C4-2B (cell line): ENCODE data around the gene TUBGCP3.

Source experiments
- H3K27ac ChIP-seq: fragments of 450-650 bp; 2 replicates; pipeline ENCODE4 v1.5.1; 2017
- ZFX ChIP-seq: fragments of 450-650 bp; IDR thresholded peaks from 2 replicates; pipeline ENCODE4 v1.6.1; 2017
- TF ChIP-seq, protein P1 (sequence below): fragments of 450-650 bp; conservative IDR thresholded peaks from 2 replicates; pipeline ENCODE4 v1.5.1; 2017; ENCODE audit warnings: mild to moderate bottlenecking

TUBGCP3 gene

DNA sequence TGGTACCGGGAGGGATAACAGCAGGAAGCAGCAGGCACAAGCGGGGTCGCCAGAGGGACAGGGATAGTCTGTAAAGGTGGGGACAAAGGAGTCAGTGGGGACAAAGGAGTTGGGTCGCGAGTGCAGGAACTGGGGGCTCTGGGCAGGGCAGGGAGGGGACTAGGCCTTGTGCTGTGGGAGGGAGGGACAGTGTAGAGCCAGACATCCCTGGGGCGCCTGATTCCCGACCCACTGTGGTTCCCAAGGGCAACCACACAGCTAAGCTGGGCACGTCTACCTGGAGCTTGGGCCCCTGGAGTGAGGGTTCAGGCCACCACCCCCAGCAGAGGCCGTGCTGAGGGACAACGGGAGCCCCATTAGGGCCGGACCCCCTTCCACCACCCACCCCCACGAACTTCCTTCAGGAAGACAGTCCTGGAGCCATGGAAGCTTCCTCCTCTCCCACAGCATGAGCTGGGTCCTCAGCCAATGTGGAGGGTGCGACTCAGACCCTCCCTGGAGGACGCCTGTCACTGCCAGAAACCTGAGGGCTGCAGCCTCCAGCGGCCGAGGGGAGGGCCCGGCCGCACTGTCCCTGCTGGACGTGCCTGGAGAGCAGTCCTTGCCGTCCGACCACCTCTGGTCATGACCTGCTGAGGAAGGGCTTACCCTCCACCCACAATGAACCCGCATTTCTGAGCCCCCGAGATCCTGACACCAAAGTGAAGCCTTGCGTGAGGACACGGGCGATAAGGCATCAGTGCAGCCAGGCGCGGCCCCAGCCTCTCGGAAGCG lies 133.9 kb downstream of the TUBGCP3 start:
- no peak overlapping the region for H3K27ac ChIP-seq
- TF ChIP-seq ZFX: no peak
- TF ChIP-seq, protein P1, sequence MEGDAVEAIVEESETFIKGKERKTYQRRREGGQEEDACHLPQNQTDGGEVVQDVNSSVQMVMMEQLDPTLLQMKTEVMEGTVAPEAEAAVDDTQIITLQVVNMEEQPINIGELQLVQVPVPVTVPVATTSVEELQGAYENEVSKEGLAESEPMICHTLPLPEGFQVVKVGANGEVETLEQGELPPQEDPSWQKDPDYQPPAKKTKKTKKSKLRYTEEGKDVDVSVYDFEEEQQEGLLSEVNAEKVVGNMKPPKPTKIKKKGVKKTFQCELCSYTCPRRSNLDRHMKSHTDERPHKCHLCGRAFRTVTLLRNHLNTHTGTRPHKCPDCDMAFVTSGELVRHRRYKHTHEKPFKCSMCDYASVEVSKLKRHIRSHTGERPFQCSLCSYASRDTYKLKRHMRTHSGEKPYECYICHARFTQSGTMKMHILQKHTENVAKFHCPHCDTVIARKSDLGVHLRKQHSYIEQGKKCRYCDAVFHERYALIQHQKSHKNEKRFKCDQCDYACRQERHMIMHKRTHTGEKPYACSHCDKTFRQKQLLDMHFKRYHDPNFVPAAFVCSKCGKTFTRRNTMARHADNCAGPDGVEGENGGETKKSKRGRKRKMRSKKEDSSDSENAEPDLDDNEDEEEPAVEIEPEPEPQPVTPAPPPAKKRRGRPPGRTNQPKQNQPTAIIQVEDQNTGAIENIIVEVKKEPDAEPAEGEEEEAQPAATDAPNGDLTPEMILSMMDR: no peak

DNA sequence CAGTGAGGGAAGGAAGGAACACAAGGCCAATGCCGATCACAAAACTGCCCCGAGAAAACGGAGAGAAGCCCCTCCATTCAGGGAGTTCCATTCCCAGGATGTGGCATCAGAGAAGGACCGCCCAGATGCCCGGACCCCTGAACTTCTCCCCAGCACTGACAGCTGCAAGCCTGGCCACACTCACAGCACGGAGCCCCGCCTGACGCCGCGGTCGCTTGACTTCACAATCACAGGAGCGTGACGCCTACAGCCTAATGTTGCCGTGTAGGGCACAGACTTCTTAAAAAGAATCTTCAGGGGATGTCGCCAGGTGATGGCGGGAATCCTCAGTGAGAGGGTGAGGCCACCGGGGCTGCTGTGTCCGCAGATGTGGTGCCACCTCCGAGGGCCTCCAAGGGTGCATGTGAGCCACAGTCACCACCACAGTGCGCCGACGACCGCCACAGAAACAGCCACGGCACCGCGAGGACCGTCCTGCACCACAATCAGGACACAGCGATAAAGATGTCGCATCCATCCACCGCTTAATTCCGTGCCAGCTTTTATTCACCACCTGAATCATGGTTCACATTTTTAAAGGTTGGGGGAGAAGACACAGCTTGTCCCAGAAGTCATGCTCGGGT lies 134.6 kb downstream of the TUBGCP3 start:
- TF ChIP-seq, protein P1: no peak
- no peak for TF ChIP-seq ZFX
- no peak overlapping the region for H3K27ac ChIP-seq

DNA sequence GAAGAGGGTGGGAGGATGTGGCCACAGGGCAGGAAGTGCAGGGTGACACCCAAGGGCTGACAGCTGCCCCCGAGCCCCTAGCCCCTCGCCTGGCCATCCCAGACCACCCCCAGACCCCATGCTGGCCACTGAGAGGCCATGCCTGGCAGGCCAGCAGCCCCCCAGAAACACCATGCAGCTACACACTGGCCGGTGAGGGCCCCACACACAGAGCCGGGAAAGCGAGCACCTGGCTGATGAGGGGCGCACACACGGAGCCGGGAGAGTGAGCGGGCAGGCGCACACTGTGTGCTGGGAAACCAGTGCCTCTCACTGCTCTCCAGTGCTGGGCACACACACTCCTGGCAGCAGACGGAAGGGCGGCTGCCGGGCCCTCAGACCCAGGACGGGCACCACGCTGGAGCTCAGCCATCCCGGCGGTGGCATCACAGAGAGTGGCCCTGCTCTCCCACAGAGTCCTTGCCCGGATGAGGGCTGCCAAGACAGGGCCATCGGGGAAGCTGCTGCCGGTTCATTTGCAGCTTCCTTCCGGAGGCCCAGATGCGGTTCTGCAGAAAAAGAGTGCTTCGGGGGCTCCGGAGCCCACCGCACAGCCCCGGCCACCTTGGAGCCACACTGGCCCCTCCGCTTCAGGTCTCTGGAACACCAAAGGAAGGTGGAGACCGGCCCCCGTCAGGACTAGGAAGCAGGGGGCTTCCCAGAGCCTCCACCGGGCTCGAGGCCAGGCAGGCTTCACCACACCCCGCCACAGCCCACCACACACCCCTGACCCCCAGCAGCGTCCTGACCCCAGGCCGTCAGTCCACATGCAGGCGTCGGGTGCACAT lies 135.4 kb downstream of the TUBGCP3 start:
- H3K27ac ChIP-seq: no peak overlapping the region
- TF ChIP-seq, protein P1: no peak
- TF ChIP-seq ZFX: no peak

DNA sequence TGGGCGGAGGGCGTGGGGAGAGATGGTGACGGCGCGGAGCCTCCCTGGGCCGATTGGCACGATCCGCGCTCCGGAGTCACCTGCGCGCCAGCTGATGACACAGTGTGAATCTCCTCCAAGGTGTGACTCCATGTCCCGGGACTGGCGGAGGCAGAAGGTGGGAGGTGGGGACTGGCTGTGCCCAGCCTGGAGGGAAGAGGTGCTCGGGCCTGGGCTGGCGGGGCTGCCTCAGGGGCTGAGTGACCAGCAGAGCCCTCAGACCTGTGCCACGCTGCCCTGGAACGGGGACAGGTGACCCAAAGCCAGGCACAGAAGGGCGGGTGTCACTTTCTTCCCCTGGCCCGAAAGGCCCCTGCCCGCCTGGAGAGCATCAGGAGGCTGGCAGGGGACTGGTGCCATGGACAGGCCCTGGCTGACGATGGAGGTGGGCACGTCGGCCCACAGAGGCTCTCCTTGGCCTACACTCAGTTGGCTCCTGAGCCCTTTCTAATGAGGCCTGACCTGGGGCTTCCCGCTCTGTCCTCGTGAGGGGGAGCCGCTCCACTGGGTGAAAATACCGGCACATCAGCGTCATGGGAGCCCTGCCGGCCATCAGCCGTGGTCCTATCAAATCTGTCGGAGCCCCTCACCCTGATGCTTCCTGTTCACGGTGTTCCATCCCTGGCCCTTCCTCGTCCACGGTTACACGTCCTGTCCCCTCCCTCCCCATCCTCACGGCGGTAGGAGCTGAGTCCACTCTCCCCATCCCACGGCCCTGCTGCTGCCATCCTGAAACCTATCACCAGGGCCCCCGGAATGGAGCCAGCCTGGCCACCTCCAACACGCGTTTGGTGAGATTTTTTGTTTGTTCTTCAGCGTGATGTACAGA lies 136.2 kb downstream of the TUBGCP3 start:
- no peak overlapping the region; the same call in 1 of the 2 replicates for H3K27ac ChIP-seq
- TF ChIP-seq, protein P1: no peak
- TF ChIP-seq ZFX: no peak

DNA sequence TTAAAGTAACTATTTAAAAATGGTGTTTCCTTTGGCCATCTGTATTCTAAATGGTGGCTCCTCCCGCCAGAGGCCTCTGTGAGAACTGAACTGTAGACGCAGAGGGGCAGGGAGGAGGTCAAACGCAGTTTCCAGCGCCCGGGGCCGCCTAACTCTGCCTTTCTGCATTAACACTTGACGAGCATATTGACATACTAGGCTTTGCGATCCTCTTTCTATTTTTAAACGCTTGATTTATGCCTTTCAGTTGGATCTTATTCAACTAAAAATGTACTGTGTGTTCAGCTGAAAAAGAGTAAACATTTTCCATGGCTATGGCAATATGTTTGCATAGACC lies 137.1 kb downstream of the TUBGCP3 start:
- peak overlapping the region; percentile 22; the same call in 1 of the 2 replicates for H3K27ac ChIP-seq
- TF ChIP-seq, protein P1: no peak
- TF ChIP-seq ZFX: no peak

DNA sequence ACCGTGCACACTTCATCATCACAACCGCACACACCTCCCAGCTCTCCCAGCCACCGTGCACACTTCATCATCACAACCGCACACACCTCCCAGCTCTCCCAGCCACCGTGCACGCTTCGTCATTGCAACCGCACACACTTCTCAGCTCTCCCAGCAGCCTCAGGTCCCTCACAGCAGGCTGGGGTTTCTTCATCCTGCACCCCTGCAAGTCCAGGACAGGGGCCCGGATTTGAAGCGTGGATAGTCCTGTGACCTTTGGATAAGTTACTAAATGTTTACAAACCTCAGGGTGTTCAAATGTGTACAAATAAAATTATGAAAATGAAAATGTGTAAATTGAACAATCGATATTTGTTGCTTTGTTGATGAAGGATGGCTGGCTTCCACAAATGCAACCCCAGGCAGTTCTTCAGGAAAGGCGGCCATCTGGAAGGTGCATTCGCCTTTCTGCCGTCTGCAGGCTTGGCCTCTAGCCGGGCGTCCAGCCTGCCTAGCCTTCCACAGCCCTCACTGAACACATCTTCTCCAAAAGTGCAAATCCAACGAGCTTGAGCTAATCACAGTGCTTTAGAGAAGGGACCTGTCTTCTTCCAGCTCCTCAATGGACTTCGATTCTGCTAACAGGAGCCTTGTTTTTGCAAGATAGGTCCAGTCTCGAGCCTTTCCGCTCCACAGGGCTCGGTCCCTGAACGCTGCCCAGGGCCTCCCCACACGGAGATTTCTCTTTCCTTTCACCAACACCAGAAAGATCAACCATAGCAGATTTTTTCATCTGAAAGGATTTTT lies 137.6 kb downstream of the TUBGCP3 start:
- peak overlapping the region; percentile 22; the same call in 1 of the 2 replicates for H3K27ac ChIP-seq
- TF ChIP-seq ZFX: no peak
- TF ChIP-seq, protein P1: no peak
